ENCODE data around the gene CDH4.

CDH4 gene

DNA sequence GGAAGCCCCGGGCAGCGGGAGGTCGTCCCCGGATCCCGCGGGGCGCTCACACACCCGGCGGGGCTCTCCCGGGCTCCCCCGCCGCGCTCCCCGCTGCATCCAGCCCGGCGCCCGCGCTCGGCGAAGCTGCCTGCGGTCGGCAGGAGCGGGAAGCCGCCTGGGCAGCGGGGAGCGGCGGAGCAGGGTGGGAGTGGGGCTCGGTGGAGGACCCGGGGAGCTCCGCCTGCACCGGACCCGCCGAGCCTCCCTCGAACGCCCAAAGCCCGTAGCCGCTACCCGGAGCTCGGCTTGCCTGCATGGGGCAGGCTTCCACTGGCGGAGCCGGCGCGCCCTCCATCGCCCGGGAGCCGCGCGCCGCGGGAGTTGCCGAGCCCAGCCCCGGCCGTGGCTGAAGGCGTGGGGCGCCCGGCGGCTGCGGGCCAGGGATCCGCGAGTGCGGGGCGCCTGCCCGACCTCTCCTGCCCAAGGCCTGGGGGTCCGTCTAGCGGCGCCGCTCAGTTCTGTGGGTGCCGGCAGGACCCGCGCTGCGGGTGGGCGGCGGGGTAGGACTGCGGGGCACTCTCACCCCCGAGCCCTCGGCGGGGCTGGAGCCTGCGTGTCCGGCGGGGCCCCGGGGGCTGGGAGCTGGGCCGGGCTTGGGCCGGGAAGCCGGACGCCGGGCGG, 671 bp downstream of the CDH4 start:
- H3K9ac ChIP-seq (ENCODE audit: low read depth, low read length, poor library complexity) = peak overlapping the region; percentile 87
- H2BK120ac ChIP-seq (ENCODE audit: low read depth, low read length) = no peak overlapping the region
- peak overlapping the region; percentile 67 for H3K14ac ChIP-seq (ENCODE audit: low read length)
- H3K4me1 ChIP-seq (ENCODE audit: control insufficient read depth in 2 of 2, insufficient read depth in 1 of 2, low read depth in 1 of 2, low read length in 2 of 2) = peaks cover 2 to 6% of the 10 kb centered on the region in 2 donors
- H3K27me3 ChIP-seq (ENCODE audit: control insufficient read depth in 3 of 3, insufficient read depth in 3 of 3, low read depth in 1 of 3, low read length in 3 of 3) = peaks cover 0 to 18% (median 18%) of the 10 kb centered on the region in 3 experiments
- H3K79me1 ChIP-seq (ENCODE audit: low read depth, low read length) = no peaks in the 10 kb centered on the region
- peaks cover 0 to 30% of the 10 kb centered on the region in 2 donors for H3K36me3 ChIP-seq (replicated peaks in 1 of 2; ENCODE audit: control insufficient read depth in 2 of 2, insufficient read depth in 2 of 2, low read length in 2 of 2)
- peak overlapping the region; percentile 99 for H3K4me2 ChIP-seq (ENCODE audit: insufficient read depth, low read length, poor library complexity, severe bottlenecking)
- peak overlapping the region; percentile 89 for H2AFZ ChIP-seq (ENCODE audit: low read length)
- peak overlapping the region; percentile 69 for H2BK12ac ChIP-seq (ENCODE audit: low read length)
- no peak overlapping the region for H3K27ac ChIP-seq (replicated peaks; ENCODE audit: low read length)
- no peak overlapping the region for H2BK5ac ChIP-seq (ENCODE audit: low read length)
- no peak overlapping the region for H3K4ac ChIP-seq (ENCODE audit: low read length)
- WGBS, 2 donors (ENCODE audit: extremely low coverage in 2 of 2, insufficient read length in 2 of 2, insufficient replicate concordance in 1 of 2) = no CpG with 5 or more reads among the region's 87 CpGs
- peak overlapping the region; percentile 98 for H3K18ac ChIP-seq (ENCODE audit: low read length)
- peak overlapping the region; percentile 13 for H3K23ac ChIP-seq (ENCODE audit: low read depth, low read length, poor library complexity)
- H3K4me3 ChIP-seq (ENCODE audit: low read length in 2 of 2) = peak overlapping the region; percentile 66 to 85
- no peak overlapping the region for H2BK15ac ChIP-seq (ENCODE audit: low read length)
- H4K8ac ChIP-seq (ENCODE audit: low read depth, low read length) = no peak overlapping the region
- no peak for DNase-seq (ENCODE audit: low spot score)
- H2AK5ac ChIP-seq (ENCODE audit: low read depth, low read length) = no peak overlapping the region
- H3K9me3 ChIP-seq (replicated peaks in 1 of 2; ENCODE audit: control insufficient read depth in 2 of 2, insufficient read depth in 1 of 2, low read depth in 1 of 2, low read length in 2 of 2) = peaks cover 0 to 2% of the 10 kb centered on the region in 2 donors
- no peak overlapping the region for H4K91ac ChIP-seq (ENCODE audit: low read depth, low read length, poor library complexity)

DNA sequence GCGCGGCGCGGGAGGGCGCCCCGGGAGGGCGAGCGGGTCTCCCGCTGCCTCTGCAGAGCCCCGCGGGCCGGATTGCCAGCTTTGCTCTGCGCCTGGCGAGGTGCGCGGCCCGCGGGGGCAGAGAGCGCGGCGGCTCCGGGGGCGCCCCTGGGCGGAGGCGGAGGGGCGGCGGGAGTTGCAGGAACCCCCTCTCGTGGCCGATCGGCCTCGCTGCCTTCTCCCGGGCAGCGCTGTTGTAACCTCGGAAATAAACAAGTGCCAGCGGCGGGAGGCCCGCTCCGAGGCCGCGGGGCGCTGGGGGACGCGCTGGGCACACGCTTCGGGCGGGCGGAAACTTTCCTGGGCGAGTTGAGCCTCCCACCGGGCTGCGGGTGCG, 1.2 kb downstream of the CDH4 start:
- H3K9me3 ChIP-seq (replicated peaks in 1 of 2; ENCODE audit: control insufficient read depth in 2 of 2, insufficient read depth in 1 of 2, low read depth in 1 of 2, low read length in 2 of 2) = peaks cover 0 to 2% of the 10 kb centered on the region in 2 donors
- H4K91ac ChIP-seq (ENCODE audit: low read depth, low read length, poor library complexity) = no peak overlapping the region
- peaks cover 0 to 18% (median 18%) of the 10 kb centered on the region in 3 experiments for H3K27me3 ChIP-seq (ENCODE audit: control insufficient read depth in 3 of 3, insufficient read depth in 3 of 3, low read depth in 1 of 3, low read length in 3 of 3)
- peak overlapping the region; percentile 98 for H3K18ac ChIP-seq (ENCODE audit: low read length)
- H3K4me3 ChIP-seq (ENCODE audit: low read length in 2 of 2) = peak overlapping the region; percentile 66 to 85
- no peak overlapping the region for H2AK5ac ChIP-seq (ENCODE audit: low read depth, low read length)
- H3K9ac ChIP-seq (ENCODE audit: low read depth, low read length, poor library complexity) = peak overlapping the region; percentile 87
- no peak overlapping the region for H2BK12ac ChIP-seq (ENCODE audit: low read length)
- no peak overlapping the region for H3K4ac ChIP-seq (ENCODE audit: low read length)
- H3K27ac ChIP-seq (replicated peaks; ENCODE audit: low read length) = no peak overlapping the region
- H4K8ac ChIP-seq (ENCODE audit: low read depth, low read length) = no peak overlapping the region
- no peak overlapping the region for H2BK120ac ChIP-seq (ENCODE audit: low read depth, low read length)
- H3K79me1 ChIP-seq (ENCODE audit: low read depth, low read length) = no peaks in the 10 kb centered on the region
- no peak overlapping the region for H2BK5ac ChIP-seq (ENCODE audit: low read length)
- peak overlapping the region; percentile 32 for H2BK15ac ChIP-seq (ENCODE audit: low read length)
- peaks cover 2 to 6% of the 10 kb centered on the region in 2 donors for H3K4me1 ChIP-seq (ENCODE audit: control insufficient read depth in 2 of 2, insufficient read depth in 1 of 2, low read depth in 1 of 2, low read length in 2 of 2)
- H3K4me2 ChIP-seq (ENCODE audit: insufficient read depth, low read length, poor library complexity, severe bottlenecking) = peak overlapping the region; percentile 99
- WGBS, 2 donors (ENCODE audit: extremely low coverage in 2 of 2, insufficient read length in 2 of 2, insufficient replicate concordance in 1 of 2) = no CpG with 5 or more reads among the region's 51 CpGs
- peak overlapping the region; percentile 89 for H2AFZ ChIP-seq (ENCODE audit: low read length)
- no peak overlapping the region for H3K14ac ChIP-seq (ENCODE audit: low read length)
- peak; percentile 53 for DNase-seq (ENCODE audit: low spot score)
- peaks cover 0 to 33% of the 10 kb centered on the region in 2 donors for H3K36me3 ChIP-seq (replicated peaks in 1 of 2; ENCODE audit: control insufficient read depth in 2 of 2, insufficient read depth in 2 of 2, low read length in 2 of 2)
- peak overlapping the region; percentile 13 for H3K23ac ChIP-seq (ENCODE audit: low read depth, low read length, poor library complexity)

GRCh38 chr20:61253640-61254511, 1.8 kb downstream of the CDH4 start:
- no peak overlapping the region for H2BK12ac ChIP-seq (ENCODE audit: low read length)
- no peak for DNase-seq (ENCODE audit: low spot score)
- no peak overlapping the region for H4K8ac ChIP-seq (ENCODE audit: low read depth, low read length)
- peak overlapping the region; percentile 98 for H3K18ac ChIP-seq (ENCODE audit: low read length)
- WGBS, 2 donors (ENCODE audit: extremely low coverage in 2 of 2, insufficient read length in 2 of 2, insufficient replicate concordance in 1 of 2) = no CpG with 5 or more reads among the region's 62 CpGs
- peak overlapping the region; percentile 99 for H3K4me2 ChIP-seq (ENCODE audit: insufficient read depth, low read length, poor library complexity, severe bottlenecking)
- peaks cover 0 to 39% of the 10 kb centered on the region in 2 donors for H3K36me3 ChIP-seq (replicated peaks in 1 of 2; ENCODE audit: control insufficient read depth in 2 of 2, insufficient read depth in 2 of 2, low read length in 2 of 2)
- peaks cover 2 to 6% of the 10 kb centered on the region in 2 donors for H3K4me1 ChIP-seq (ENCODE audit: control insufficient read depth in 2 of 2, insufficient read depth in 1 of 2, low read depth in 1 of 2, low read length in 2 of 2)
- H3K14ac ChIP-seq (ENCODE audit: low read length) = no peak overlapping the region
- peak overlapping the region; percentile 89 for H2AFZ ChIP-seq (ENCODE audit: low read length)
- no peak overlapping the region for H3K23ac ChIP-seq (ENCODE audit: low read depth, low read length, poor library complexity)
- H2AK5ac ChIP-seq (ENCODE audit: low read depth, low read length) = no peak overlapping the region
- H3K4ac ChIP-seq (ENCODE audit: low read length) = no peak overlapping the region
- peaks cover 0 to 18% (median 16%) of the 10 kb centered on the region in 3 experiments for H3K27me3 ChIP-seq (ENCODE audit: control insufficient read depth in 3 of 3, insufficient read depth in 3 of 3, low read depth in 1 of 3, low read length in 3 of 3)
- peak overlapping the region; percentile 32 for H2BK15ac ChIP-seq (ENCODE audit: low read length)
- H3K9ac ChIP-seq (ENCODE audit: low read depth, low read length, poor library complexity) = peak overlapping the region; percentile 87
- no peak overlapping the region for H2BK5ac ChIP-seq (ENCODE audit: low read length)
- H3K79me1 ChIP-seq (ENCODE audit: low read depth, low read length) = no peaks in the 10 kb centered on the region
- H4K91ac ChIP-seq (ENCODE audit: low read depth, low read length, poor library complexity) = no peak overlapping the region
- H3K4me3 ChIP-seq (ENCODE audit: low read length in 2 of 2) = peak overlapping the region; percentile 66 to 85
- peak overlapping the region; percentile 10 for H2BK120ac ChIP-seq (ENCODE audit: low read depth, low read length)
- peaks cover 0 to 8% of the 10 kb centered on the region in 2 donors for H3K9me3 ChIP-seq (replicated peaks in 1 of 2; ENCODE audit: control insufficient read depth in 2 of 2, insufficient read depth in 1 of 2, low read depth in 1 of 2, low read length in 2 of 2)
- no peak overlapping the region for H3K27ac ChIP-seq (replicated peaks; ENCODE audit: low read length)
